ENCODE data around the gene MYL5. TPM values are rescaled to one million over a fixed set of nuclear protein-coding genes. Genes with fewer than 3 reads are reported as not detected.
A peak's percentile ranks its signal among the peaks of the same experiment; 100 is the strongest.

MYL5 gene
- polyA plus RNA-seq, 3 donors: 17.9 to 22.9 (median 21.7) TPM

DNA sequence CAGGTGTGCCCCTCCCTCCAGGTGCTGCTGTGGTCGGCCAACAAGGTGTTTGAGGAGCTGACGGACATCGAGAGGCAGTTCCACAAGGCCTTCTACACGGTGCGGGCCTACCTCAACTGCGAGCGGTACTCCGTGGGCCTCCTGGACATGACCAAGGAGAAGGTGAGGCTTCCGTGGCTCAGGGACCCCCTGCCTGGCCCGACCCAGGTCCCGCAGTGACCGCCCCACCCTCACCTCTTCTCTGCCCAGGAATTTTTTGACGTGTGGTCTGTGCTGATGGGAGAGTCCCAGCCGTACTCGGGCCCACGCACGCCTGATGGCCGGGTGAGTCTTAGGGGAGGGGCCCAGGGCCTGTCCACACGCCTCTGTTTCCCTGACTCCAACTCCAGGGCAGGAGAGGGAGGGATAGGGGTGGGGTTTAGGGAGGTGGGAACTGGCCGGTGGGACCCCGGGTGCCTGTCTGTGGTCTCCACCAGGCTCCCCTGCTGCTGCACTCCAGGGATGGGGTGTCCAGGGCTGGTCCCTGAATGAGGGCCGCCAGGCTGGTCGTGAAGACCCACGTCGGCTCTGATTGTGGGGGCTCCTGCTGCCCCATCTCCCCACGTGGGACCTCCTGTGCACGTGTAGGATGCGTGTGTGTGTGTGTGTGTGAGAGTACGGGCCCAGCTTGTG, 20.4 kb upstream of the MYL5 start:
- DNase-seq (ENCODE audit: extremely low read depth in 1 of 11, low read depth in 9 of 11, low spot score in 4 of 11): no peak

DNA sequence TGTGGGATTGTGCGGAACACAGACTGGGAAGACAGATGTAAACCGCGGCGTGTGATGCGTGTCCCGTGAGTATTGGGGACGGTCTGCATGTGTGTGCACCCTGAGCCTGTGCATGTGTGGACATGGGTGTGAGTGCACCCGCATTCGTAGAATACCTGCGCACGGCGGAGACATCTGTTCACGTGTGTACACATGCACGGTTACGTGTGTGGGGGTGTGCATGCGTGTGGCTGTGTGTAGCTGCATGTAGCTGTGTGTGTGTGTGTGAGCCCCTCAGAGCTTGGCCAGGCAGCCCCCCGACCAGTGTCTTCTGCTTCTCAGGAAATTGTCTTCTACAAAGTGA, 19.9 kb upstream of the MYL5 start:
- no peak for DNase-seq (ENCODE audit: extremely low read depth in 1 of 11, low read depth in 9 of 11, low spot score in 4 of 11)

DNA sequence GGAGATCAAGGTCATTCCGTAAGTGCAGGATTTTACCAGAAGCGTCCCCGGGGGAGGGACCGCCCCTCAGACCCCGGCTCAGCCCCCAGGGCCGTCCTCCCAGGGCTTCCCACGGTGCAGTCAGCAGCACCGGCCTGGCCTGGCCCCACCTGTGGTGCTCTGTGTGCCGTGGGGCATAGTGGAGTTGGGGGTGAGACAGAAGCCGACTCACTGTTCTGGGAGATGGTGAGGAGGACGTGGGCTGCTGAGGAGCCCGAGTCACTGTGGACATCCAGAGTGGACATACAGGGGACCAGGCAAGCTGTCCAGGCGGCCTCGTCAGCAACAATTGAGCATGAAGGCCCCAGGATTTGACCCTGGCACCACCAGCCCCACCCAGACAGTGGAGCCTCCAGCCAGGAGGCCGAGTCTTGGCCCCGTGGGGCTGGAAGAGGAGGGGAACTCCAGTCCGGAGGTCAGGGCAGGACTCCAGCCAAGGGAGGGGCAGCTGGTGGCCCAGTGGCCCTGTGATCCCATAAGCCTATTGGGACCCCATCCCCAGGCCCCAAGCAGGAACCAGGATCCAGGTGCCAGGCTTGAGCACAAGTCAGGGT, 19.4 kb upstream of the MYL5 start:
- DNase-seq (ENCODE audit: extremely low read depth in 1 of 11, low read depth in 9 of 11, low spot score in 4 of 11): no peak

DNA sequence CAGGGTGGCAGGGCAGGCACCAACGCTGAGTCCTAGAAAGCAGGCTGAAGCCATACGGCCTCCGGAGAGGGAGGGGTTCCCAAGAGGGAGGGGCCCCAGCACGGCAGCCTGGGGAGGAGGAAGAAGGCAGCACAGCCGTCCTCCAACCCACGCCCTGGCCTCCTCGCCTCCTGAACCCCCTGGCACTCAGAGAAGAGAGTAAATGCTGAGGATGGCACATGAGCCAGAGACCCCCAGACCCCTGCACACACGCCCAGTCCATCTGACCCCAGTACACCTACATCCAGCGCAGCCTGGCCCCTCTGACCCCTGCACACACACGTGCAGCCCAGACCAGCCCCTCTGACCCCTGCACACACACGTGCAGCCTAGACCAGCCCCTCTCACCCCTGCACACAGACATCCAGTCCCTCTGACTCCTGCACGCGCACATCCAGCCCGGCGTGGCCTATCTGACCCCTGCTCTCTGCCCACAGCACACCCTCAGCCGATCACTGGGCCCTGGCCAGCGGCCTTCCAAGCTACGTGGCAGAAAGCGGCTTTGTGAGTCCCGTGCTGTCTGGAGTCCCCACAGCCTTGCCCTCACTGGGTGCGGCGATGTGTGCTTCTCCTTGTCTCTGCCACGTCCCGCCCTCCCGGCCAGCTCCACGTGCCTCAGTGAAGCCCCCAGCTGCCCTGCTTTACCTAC, 18.7 kb upstream of the MYL5 start:
- no peak for DNase-seq (ENCODE audit: extremely low read depth in 1 of 11, low read depth in 9 of 11, low spot score in 4 of 11)

DNA sequence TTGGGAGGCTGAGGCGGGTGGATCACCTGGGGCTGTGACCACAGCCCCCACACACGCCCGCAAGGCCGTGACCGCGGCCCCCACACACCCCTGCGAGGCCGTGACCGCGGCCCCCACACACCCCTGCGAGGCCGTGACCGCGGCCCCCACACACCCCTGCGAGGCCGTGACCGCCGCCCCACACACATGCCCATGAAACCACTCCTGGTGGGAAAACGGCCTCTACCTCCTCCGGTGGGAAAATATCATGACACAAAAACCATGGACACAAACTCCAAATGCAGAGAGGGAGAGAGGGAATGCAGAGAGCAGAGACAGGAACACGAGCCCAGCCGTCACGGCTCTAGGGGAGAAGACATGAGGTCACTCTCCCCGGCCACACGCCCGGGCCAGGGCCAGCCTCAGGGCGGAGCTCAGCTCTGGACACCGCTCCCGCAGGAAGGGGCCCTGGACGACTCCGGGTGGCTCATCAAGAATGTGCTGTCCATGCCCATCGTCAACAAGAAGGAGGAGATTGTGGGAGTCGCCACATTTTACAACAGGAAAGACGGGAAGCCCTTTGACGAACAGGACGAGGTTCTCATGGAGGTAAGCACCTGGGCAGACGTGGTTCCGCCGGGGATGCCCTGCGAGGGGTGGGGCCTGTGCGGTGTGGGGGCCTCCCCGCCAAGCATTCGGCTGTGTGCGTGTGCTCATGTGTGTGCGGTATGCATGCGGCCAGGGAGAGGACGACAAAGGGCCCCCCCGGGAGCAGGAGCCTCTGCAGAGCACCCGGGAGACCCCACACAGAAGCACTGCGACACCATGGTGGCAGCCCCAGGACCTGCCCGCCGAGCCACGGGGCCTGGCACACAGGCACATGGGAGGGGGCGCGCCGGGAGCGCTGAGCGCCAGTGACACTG, 17.7 kb upstream of the MYL5 start:
- DNase-seq (ENCODE audit: extremely low read depth in 1 of 11, low read depth in 9 of 11, low spot score in 4 of 11): no peak

DNA sequence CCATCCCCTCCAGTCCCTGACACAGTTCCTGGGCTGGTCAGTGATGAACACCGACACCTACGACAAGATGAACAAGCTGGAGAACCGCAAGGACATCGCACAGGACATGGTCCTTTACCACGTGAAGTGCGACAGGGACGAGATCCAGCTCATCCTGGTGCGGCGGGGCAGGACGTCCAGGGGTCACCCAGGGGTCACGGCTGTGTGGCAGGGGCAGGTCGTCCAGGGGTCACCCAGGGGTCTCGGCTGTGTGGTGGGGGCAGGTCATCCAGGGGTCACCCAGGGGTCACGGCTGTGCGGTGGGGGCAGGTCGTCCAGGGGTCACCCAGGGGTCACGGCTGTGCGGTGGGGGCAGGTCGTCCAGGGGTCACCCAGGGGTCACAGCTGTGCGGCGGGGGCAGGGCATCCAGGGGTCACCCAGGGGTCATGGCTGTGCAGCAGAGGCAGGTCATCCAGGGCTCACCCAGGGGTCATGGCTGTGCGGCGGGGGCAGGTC, 17.0 kb upstream of the MYL5 start:
- no peak for DNase-seq (ENCODE audit: extremely low read depth in 1 of 11, low read depth in 9 of 11, low spot score in 4 of 11)

DNA sequence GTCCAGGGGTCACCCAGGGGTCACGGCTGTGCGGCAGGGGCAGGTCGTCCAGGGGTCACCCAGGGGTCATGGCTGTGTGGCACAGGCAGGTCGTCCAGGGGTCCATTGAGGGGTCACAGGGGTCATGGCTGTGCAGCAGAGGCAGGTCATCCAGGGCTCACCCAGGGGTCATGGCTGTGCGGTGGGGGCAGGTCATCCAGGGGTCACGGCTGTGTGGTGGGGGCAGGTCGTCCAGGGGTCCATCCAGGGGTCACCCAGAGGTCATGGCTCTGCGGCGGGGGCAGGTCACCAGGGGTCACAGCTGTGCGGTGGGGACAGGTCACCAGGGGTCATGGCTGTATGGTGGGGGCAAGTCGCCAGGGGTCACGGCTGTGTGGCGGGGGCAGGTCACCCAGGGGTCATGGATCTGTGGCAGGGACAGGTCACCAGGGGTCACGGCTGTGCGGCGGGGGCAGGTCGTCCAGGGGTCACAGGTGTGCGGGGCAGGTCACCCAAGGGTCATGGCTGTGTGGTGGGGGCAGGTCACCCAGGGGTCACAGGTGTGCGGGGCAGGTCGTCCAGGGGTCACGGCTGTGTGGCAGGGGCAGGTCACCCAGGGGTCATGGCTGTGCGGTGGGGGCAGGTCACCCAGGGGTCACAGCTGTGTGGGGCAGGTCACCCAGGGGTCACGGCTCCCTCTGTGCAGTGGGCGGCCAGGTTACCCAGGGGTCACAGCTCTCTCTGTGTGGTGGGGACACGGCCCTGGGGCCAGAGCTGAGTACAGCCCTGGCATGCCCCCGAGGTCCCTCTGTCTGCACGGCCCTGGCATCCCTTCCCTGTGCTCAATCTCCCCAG, 16.3 kb upstream of the MYL5 start:
- no peak for DNase-seq (ENCODE audit: extremely low read depth in 1 of 11, low read depth in 9 of 11, low spot score in 4 of 11)

DNA sequence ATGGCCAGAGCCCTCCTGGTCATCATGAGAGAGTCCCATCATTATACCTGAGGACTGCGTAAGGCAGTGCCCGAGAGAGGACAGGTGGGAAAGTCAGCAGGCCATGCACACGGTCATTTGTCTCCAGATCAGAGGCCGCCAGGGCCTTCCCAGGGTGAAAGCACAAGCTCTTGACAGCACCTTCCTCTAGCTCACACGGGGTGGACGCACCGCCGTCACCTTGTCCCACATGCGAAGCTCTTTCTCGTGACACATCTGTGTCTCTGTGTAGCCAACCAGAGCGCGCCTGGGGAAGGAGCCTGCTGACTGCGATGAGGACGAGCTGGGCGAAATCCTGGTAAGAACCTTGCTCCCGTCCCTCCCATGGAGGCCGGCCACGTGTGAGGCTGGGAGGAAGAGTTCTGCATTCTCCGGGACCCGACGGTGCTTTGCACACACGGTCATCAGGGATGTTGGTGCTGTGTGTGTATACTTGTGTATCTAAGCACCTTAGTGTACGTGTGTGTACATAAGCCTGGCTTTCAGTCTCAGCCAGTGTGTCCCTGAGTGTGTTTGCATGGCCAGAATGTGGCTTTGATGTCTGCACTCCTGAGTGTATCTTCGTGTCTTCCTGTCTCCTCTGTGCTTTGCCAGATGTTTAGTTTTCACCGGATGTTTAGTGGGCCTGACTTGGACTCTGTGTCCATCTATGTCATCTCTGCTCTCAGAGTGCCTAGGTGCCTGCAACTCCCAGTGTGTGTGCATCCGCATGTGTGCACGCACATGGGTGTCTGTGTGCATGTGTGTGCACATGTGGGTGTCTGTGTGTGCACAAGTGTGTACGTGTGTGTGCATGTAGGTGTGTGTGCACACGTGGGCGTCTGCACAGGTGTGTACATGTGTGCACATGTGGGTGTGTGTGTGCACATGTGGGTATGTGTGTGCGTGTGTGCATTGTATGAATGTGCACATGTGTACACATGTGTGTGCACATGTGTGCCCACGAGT, 15.4 kb upstream of the MYL5 start:
- no peak for DNase-seq (ENCODE audit: extremely low read depth in 1 of 11, low read depth in 9 of 11, low spot score in 4 of 11)

DNA sequence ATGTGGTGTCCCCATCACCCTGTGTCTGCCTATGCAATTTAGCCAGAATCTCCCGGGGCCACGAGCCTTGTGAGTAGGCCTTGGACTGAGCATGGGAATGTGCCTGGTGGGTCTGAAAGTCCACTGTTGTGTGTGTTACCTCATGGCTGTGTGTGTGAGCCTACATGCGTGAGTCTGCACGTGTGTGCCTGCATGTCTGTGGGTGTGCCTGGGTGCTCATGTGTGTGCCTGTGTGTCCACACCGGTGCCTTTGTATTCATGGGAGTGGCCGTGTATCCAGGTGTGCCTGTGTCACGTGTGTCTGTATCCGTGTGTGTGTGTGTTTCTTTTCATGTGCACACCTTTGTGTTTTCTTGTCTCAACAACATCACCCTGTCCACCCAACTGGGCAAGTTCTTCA, 14.5 kb upstream of the MYL5 start:
- no peak for DNase-seq (ENCODE audit: extremely low read depth in 1 of 11, low read depth in 9 of 11, low spot score in 4 of 11)

DNA sequence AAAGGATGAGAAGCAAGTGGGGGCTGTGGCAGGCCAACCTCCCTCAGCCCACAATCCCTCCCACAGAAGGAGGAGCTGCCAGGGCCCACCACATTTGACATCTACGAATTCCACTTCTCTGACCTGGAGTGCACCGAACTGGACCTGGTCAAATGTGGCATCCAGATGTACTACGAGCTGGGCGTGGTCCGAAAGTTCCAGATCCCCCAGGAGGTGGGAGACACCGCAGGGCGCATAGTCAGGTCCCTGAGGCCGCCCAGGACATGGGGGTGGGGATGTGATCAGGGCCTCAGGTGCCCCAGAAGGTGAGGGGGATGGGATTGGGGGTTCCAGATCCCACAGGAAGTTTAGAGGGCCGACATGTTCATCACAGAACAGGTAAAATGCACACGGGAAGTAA, 13.9 kb upstream of the MYL5 start:
- DNase-seq (ENCODE audit: extremely low read depth in 1 of 11, low read depth in 9 of 11, low spot score in 4 of 11): no peak

DNA sequence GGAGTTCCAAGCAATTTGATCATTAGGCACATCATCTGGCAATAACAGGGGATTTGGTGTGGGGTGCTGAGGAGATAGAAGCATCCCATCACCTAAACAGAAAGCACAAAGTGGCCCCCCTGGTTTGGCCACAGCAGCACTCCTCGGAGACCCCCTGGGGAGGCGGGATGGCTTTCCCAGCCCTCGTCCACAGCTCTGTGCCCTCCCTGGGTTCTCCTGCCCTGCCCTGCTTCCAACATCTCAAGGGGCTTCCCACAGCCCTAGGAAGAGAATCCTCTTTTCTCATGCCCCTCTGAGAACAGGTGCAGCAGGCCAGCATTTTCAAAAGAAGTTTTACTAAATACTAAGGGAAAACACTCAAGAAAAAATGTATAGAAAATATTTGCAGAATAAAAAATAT, 13.1 kb upstream of the MYL5 start:
- DNase-seq (ENCODE audit: extremely low read depth in 1 of 11, low read depth in 9 of 11, low spot score in 4 of 11): no peak

DNA sequence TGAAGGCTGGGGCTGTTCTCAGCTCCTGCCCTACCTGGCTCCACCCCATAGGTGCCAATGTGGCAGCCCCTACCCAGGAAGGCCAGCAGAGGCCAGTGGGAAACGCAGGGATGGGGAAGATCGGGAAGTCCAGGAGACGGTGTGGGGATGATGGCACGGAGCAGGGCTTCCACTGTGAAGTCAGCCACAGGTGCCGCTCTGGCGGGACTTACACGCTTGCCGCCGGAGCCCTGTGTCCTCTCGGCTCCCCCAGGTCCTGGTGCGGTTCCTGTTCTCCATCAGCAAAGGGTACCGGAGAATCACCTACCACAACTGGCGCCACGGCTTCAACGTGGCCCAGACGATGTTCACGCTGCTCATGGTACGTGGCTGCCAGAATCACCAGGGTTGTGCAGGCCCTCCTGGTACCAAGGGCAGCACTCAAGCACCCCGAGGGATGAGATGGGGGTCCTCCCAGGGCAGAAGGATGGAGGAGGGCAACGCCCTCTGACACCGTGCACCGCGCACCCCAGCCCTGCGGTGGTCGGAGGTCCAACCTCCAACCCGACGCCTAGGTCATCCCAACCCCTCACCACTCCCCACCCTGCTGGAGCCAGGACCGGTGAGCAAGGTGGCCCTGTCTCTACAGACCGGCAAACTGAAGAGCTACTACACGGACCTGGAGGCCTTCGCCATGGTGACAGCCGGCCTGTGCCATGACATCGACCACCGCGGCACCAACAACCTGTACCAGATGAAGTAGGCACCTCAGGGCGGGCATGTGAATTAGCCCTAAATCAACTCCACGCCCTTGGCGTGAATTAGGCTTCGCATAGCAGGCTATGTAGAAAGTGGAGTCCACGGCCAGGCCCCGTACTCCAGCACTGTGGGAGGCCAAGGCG, 12.2 kb upstream of the MYL5 start:
- no peak for DNase-seq (ENCODE audit: extremely low read depth in 1 of 11, low read depth in 9 of 11, low spot score in 4 of 11)

DNA sequence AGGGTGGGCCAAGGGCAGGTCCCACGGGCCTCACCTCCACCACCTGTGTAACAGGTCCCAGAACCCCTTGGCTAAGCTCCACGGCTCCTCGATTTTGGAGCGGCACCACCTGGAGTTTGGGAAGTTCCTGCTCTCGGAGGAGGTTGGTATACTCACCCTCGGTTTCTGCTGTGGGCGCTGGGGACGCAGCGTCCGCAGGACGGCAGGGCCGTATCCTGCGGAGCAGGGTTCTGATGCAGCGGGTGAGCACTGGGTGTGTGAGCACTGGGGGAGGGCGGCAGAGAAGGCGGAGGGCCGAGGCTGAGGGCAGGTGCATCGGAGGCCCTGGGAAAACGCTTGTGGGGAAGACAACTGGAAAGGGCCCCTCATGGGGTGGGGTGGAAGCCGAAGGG, 11.3 kb upstream of the MYL5 start:
- no peak for DNase-seq (ENCODE audit: extremely low read depth in 1 of 11, low read depth in 9 of 11, low spot score in 4 of 11)

DNA sequence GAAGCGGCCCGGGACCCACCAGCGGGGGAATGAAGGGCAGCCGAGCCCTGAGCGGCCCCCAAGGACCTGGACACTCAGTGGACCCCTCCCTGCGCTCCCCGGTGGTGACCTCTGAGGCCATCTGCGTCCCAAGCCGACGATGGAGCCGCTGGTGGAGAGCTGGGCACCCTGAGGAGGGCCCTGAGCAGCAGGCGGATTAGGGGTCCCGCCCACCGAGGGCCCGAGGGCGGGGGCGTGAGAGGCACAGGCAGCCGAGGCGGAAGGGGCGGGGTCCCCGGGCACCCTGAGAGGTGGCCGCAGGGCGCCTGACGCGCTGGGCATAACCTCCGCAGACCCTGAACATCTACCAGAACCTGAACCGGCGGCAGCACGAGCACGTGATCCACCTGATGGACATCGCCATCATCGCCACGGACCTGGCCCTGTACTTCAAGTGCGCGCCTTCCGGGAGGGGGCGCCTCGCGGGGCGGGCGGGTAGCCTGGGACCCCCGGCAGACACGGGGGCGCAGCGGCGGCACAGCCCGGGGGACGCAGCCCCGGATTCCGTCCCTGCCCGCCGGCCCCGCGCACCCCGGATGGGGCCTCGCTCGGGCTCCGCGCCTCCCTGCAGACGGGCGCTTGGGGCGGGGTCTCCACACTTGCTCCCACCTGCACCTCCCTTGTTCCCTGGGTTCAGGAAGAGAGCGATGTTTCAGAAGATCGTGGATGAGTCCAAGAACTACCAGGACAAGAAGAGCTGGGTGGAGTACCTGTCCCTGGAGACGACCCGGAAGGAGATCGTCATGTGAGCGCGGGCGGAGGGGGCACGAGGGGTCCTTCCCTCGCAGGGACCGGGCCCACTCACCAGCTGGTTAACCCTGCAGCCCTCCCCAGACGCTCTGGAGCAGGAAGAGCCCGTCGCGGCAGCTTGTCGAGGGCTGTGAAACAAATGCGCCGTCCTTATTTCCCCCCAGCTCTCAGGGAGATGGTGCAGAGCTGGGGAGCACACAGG, 10.6 kb upstream of the MYL5 start:
- peak in 4 of 11 donors; percentile 54 to 75 (median 63) for DNase-seq (ENCODE audit: extremely low read depth in 1 of 11, low read depth in 9 of 11, low spot score in 4 of 11)

DNA sequence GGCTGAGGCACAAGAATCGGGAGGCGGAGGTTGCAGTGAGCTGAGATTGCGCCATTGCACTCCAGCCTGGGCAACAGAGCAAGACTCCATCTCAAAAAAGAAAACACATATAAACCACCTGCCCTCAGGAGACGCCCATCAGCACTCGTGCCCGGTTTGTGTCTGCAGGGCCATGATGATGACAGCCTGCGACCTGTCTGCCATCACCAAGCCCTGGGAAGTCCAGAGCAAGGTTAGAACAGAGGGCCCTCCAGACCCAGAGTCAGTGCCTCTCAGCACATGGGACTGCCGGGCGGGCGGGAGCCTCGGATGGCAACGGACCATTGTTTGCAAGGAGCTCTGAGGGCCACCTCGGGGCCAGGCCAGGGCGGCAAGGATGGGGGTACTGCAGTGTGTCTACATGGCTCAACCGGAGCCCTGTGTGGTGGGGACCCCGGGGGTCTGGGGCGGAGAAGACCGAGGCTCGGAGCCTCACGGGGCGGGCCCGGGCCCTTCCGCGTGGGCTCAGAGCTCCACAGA, 9.6 kb upstream of the MYL5 start:
- DNase-seq (ENCODE audit: extremely low read depth in 1 of 11, low read depth in 9 of 11, low spot score in 4 of 11): no peak
